Smooth muscle cell (in vitro differentiated cells): ENCODE results near the gene ZNF837. TPM values are rescaled to one million over a fixed set of nuclear protein-coding genes. Genes with fewer than 3 reads are reported as not detected.

Experiments
- DNase-seq: peaks from one replicate; lab custom pipeline; 2025; ENCODE audit not compliant: unreplicated experiment; lab: John Stamatoyannopoulos, UW
- H2AFZ ChIP-seq: fragments of 200-600 bp; sonication (generic); 2 replicates; pipeline ENCODE4 v1.6.0; 2016; ENCODE audit warnings: antibody characterized with exemption, low read depth, mild to moderate bottlenecking
- H3F3A ChIP-seq: fragments of 200-600 bp; sonication (generic); 2 replicates; pipeline ENCODE4 v1.6.0; 2017; ENCODE audit warnings: antibody characterized with exemption, low read depth
- H3K27ac ChIP-seq: fragments of 200-600 bp; sonication (generic); 2 replicates; pipeline ENCODE4 v1.5.1; 2016; ENCODE audit warnings: low read depth, mild to moderate bottlenecking
- H3K27me3 ChIP-seq: fragments of 200-600 bp; sonication (generic); 2 replicates; pipeline ENCODE4 v1.6.1; 2016; ENCODE audit warnings: low read depth, mild to moderate bottlenecking
- H3K36me3 ChIP-seq: fragments of 200-600 bp; sonication (generic); 2 replicates; pipeline ENCODE4 v1.5.1; 2016; ENCODE audit warnings: low read depth
- H3K4me1 ChIP-seq: fragments of 200-600 bp; sonication (generic); 2 replicates; pipeline ENCODE4 v1.5.1; 2016; ENCODE audit warnings: low read depth
- H3K4me2 ChIP-seq: fragments of 200-600 bp; sonication (generic); 2 replicates; pipeline ENCODE4 v1.6.0; 2016; ENCODE audit warnings: mild to moderate bottlenecking
- H3K4me3 ChIP-seq: fragments of 200-600 bp; sonication (generic); 2 replicates; pipeline ENCODE4 v1.5.1; 2016; ENCODE audit warnings: mild to moderate bottlenecking
- H3K79me2 ChIP-seq: fragments of 200-600 bp; sonication (generic); 2 replicates; pipeline ENCODE4 v1.6.0; 2016; ENCODE audit warnings: low read depth, mild to moderate bottlenecking
- H3K9ac ChIP-seq: fragments of 200-600 bp; sonication (generic); 2 replicates; pipeline ENCODE4 v1.6.0; 2016; ENCODE audit warnings: low read depth
- H3K9me3 ChIP-seq: fragments of 200-600 bp; sonication (generic); replicated peaks from 2 replicates; pipeline ENCODE4 v1.5.1; 2016; ENCODE audit warnings: low read depth
- H4K20me1 ChIP-seq: fragments of 200-600 bp; sonication (generic); 2 replicates; pipeline ENCODE4 v1.6.0; 2016; ENCODE audit warnings: low read depth
- CTCF ChIP-seq: fragments of 200-600 bp; sonication (generic); IDR thresholded peaks from 2 replicates; pipeline ENCODE4 v1.5.1; 2017; ENCODE audit warnings: borderline replicate concordance, mild to moderate bottlenecking, antibody characterized with exemption; ENCODE audit not compliant: insufficient read depth, poor library complexity, severe bottlenecking
- WGBS: methylation state at CpG from one replicate; pipeline ENCODE4 v1.1.7; 2016; ENCODE audit warnings: low lambda C conversion rate; 5-methylcytosine and 5-hydroxymethylcytosine counted together
- polyA plus RNA-seq: library from polyadenylated mRNA; unstranded; fragments of >200 nt; fragmentation: Nextera tagmentation; extraction: Ambion mirVana; gene quantifications from 2 replicates; pipeline ENCODE4 v1.2.1, GENCODE V29; 2016
- total RNA-seq: library from RNA; depleted of rRNA; stranded (reverse); fragments of >200 nt; gene quantifications from 2 replicates; pipeline ENCODE4 v1.2.3, GENCODE V29; 2014

The ZNF837 gene
- total and polyA plus RNA-seq, 2 experiments from 2014 or later, result 4.4 to 8.4 TPM

- Histone ChIP-seq H3K4me2 (peak overlapping the region; percentile 95), H3K27me3 (no peaks in the 10 kb centered on the region), H3K79me2 (peaks cover 53% of the 10 kb centered on the region), H4K20me1 (peaks cover 13% of the 10 kb centered on the region), H3K4me3 (peak overlapping the region; percentile 96), H3K9me3 (no peaks in the 10 kb centered on the region), H3F3A (no peaks in the 10 kb centered on the region), H3K27ac (peak overlapping the region; percentile 63), H2AFZ (peak overlapping the region; percentile 98), H3K9ac (peak overlapping the region; percentile 81), H3K36me3 (no peaks in the 10 kb centered on the region), H3K4me1 (peaks cover 8% of the 10 kb centered on the region)
- DNase-seq, result peak; percentile 75
- no peak for TF ChIP-seq CTCF
- WGBS, result 2% methylated on average over 72 of the region's 82 CpGs
Measured at GRCh38 chr19:58346961-58347929, 33.6 kb downstream of the ZNF837 start.

- Histone ChIP-seq H3F3A (no peaks in the 10 kb centered on the region), H3K79me2 (peaks cover 53% of the 10 kb centered on the region), H3K9ac (no peak overlapping the region), H2AFZ (no peak overlapping the region), H4K20me1 (peaks cover 27% of the 10 kb centered on the region), H3K4me1 (peaks cover 8% of the 10 kb centered on the region), H3K9me3 (no peaks in the 10 kb centered on the region), H3K36me3 (no peaks in the 10 kb centered on the region), H3K4me2 (peak overlapping the region; percentile 95), H3K27me3 (no peaks in the 10 kb centered on the region), H3K4me3 (no peak overlapping the region), H3K27ac (no peak overlapping the region)
- DNase-seq, result no peak
- no peak for TF ChIP-seq CTCF
- 96% methylated on average over 5 of the region's 5 CpGs for WGBS
Measured at GRCh38 chr19:58345558-58345957, 35.3 kb downstream of the ZNF837 start.

GRCh38 chr19:58338825-58339558 is 41.8 kb downstream of the ZNF837 start:
- H3K27me3 ChIP-seq, result no peaks in the 10 kb centered on the region
- no peak overlapping the region for H2AFZ ChIP-seq
- no peak overlapping the region for H3K27ac ChIP-seq
- H3K9ac ChIP-seq, result no peak overlapping the region
- peak; percentile 4 for TF ChIP-seq CTCF
- no peaks in the 10 kb centered on the region for H3K36me3 ChIP-seq
- H3K9me3 ChIP-seq, result no peaks in the 10 kb centered on the region
- no peaks in the 10 kb centered on the region for H3F3A ChIP-seq
- H4K20me1 ChIP-seq, result peaks cover 20% of the 10 kb centered on the region
- no peak overlapping the region for H3K4me3 ChIP-seq
- DNase-seq, result no peak
- H3K4me1 ChIP-seq, result no peaks in the 10 kb centered on the region
- H3K4me2 ChIP-seq, result no peak overlapping the region
- H3K79me2 ChIP-seq, result no peaks in the 10 kb centered on the region
- 87% methylated on average over 30 of the region's 30 CpGs for WGBS
